NCI-H446 (cell line): ENCODE data around the gene GOLGA6L7.
"Not testable (repeated sequence)": the region's sequence is repeated elsewhere in the genome, so short reads cannot be mapped to it uniquely, and the experiment has no call there.

Source experiments
- DNase-seq, 2 experiments: peaks; one replicate each; lab custom pipeline; 2025; lab: John Stamatoyannopoulos, UW

GOLGA6L7 gene

GRCh38 chr15:28848521-28848920 lies at the start of gene GOLGA6L7:
GOLGA6L7 (minus strand) TSS chr15:28848644; CDS start chr15:28848549, 95 bp downstream.
- DNase-seq = not testable (repeated sequence)

GRCh38 chr15:28897861-28898585 lies 49.6 kb upstream of the GOLGA6L7 start:
- no peak for DNase-seq

- peak in 1 of 2 experiments; percentile 13 for DNase-seq
These were observed 48.5 kb upstream of the GOLGA6L7 start for GRCh38 chr15:28896951-28897350.

GRCh38 chr15:28895566-28895965 lies 47.1 kb upstream of the GOLGA6L7 start:
- no peak for DNase-seq

- no peak for DNase-seq
These were observed 46.7 kb upstream of the GOLGA6L7 start for GRCh38 chr15:28895146-28895545.

- no peak for DNase-seq
These were observed 46.2 kb upstream of the GOLGA6L7 start for GRCh38 chr15:28894631-28895030.

GRCh38 chr15:28892789-28893610 lies 44.6 kb upstream of the GOLGA6L7 start:
- peak; percentile 34 to 81 for DNase-seq

- DNase-seq = no peak
These were observed 43.1 kb upstream of the GOLGA6L7 start for GRCh38 chr15:28891588-28891987.

- no peak for DNase-seq
These were observed 42.5 kb upstream of the GOLGA6L7 start for GRCh38 chr15:28890711-28891495.

GRCh38 chr15:28890291-28890690 lies 41.8 kb upstream of the GOLGA6L7 start:
- not testable (repeated sequence) for DNase-seq

GRCh38 chr15:28889871-28890270 lies 41.4 kb upstream of the GOLGA6L7 start:
- DNase-seq = not testable (repeated sequence)

GRCh38 chr15:28889346-28889745 lies 40.9 kb upstream of the GOLGA6L7 start:
- peak; percentile 7 to 76 for DNase-seq

- DNase-seq = peak; percentile 23 to 70
These were observed 40.5 kb upstream of the GOLGA6L7 start for GRCh38 chr15:28888900-28889299.

- peak in 1 of 2 experiments; percentile 26 for DNase-seq
These were observed 40.0 kb upstream of the GOLGA6L7 start for GRCh38 chr15:28888302-28888894.

GRCh38 chr15:28887339-28888174 lies 39.1 kb upstream of the GOLGA6L7 start:
- DNase-seq = peak in 1 of 2 experiments; percentile 37

- DNase-seq = peak in 1 of 2 experiments; percentile 12
These were observed 38.2 kb upstream of the GOLGA6L7 start for GRCh38 chr15:28886431-28887338.

GRCh38 chr15:28885630-28886430 lies 37.4 kb upstream of the GOLGA6L7 start, which contains the start of gene APBA2:
APBA2 (plus strand) TSS chr15:28885974; CDS start chr15:29053885, 167,911 bp downstream.
- DNase-seq = peak in 1 of 2 experiments; percentile 58

GRCh38 chr15:28885128-28885629 lies 36.7 kb upstream of the GOLGA6L7 start:
- no peak for DNase-seq
